Subcutaneous abdominal adipose tissue (tissue), 5 donors: ENCODE measurements around the gene SPATS2.

Experiments used
- H3K27ac ChIP-seq: one replicate; pipeline ENCODE4 v1.7.0; 2013; ENCODE audit warnings: low read depth, mild to moderate bottlenecking, inconsistent platforms, low read length, moderate library complexity
- H3K27me3 ChIP-seq, 5 donors: one replicate each; pipeline ENCODE4 v1.7.0; 2013; ENCODE audit warnings: low read length in 5 of 5, inconsistent platforms in 1 of 5; ENCODE audit not compliant: control insufficient read depth in 5 of 5, insufficient read depth in 4 of 5
- H3K36me3 ChIP-seq, 5 donors: one replicate each; pipeline ENCODE4 v1.7.0; 2013; ENCODE audit warnings: low read length in 5 of 5; ENCODE audit not compliant: control insufficient read depth in 5 of 5, insufficient read depth in 5 of 5
- H3K4me1 ChIP-seq, 5 donors: one replicate each; pipeline ENCODE4 v1.7.0; 2013; ENCODE audit warnings: low read length in 5 of 5, mild to moderate bottlenecking in 3 of 5, moderate library complexity in 1 of 5; ENCODE audit not compliant: control insufficient read depth in 5 of 5, insufficient read depth in 5 of 5
- H3K4me3 ChIP-seq, 5 donors: one replicate each; pipeline ENCODE4 v1.7.0; 2013; ENCODE audit warnings: low read length in 5 of 5, low read depth in 1 of 5
- H3K9ac ChIP-seq, 5 donors: one replicate each; pipeline ENCODE4 v1.7.0; 2013; ENCODE audit warnings: low read length in 5 of 5, mild to moderate bottlenecking in 4 of 5, moderate library complexity in 3 of 5
- H3K9me3 ChIP-seq, 5 donors: one replicate each; pipeline ENCODE4 v1.7.0; 2013; ENCODE audit warnings: low read length in 5 of 5; ENCODE audit not compliant: control insufficient read depth in 5 of 5
- donor health status: healthy.
- donor health status: healthy.
- donor health status: healthy.
- donor health status: healthy.
- donor health status: healthy.

SPATS2 gene

GRCh38 chr12:49335955-49336644, 31.2 kb upstream of the SPATS2 start:
- Histone ChIP-seq H3K36me3 (no peaks in the 10 kb centered on the region), H3K4me3 (peak overlapping the region in 2 of 5 donors; percentile 32 to 60), H3K27me3 (peaks cover 36 to 77% (median 55%) of the 10 kb centered on the region in 5 donors), H3K9ac (no peak overlapping the region), H3K9me3 (no peaks in the 10 kb centered on the region), H3K27ac (no peak overlapping the region), H3K4me1 (peaks cover 0 to 34% (median 22%) of the 10 kb centered on the region in 5 donors)

GRCh38 chr12:49336645-49337584, 30.3 kb upstream of the SPATS2 start, which contains the start of gene C1QL4:
Gene C1QL4 (minus strand): TSS chr12:49337188. CDS start chr12:49336477, 711 bp downstream.
- peaks cover 0 to 30% (median 18%) of the 10 kb centered on the region in 5 donors for H3K4me1 ChIP-seq
- H3K9me3 ChIP-seq, result no peaks in the 10 kb centered on the region
- H3K27ac ChIP-seq, result no peak within 1 kb of the TSS
- peaks cover 36 to 75% (median 48%) of the 10 kb centered on the region in 5 donors for H3K27me3 ChIP-seq
- H3K36me3 ChIP-seq, result no peaks in the 10 kb centered on the region
- peak within 1 kb of the TSS; percentile 32 to 60 (median 32) for H3K4me3 ChIP-seq
- H3K9ac ChIP-seq, result no peak within 1 kb of the TSS

GRCh38 chr12:49338830-49339463, 28.3 kb upstream of the SPATS2 start:
- peaks cover 2 to 34% (median 32%) of the 10 kb centered on the region in 5 donors for H3K4me1 ChIP-seq
- no peak overlapping the region for H3K27ac ChIP-seq
- H3K27me3 ChIP-seq, result peaks cover 42 to 75% (median 51%) of the 10 kb centered on the region in 5 donors
- H3K9me3 ChIP-seq, result no peaks in the 10 kb centered on the region
- H3K9ac ChIP-seq, result no peak overlapping the region
- H3K36me3 ChIP-seq, result no peaks in the 10 kb centered on the region
- H3K4me3 ChIP-seq, result no peak overlapping the region

GRCh38 chr12:49339464-49339861, 27.8 kb upstream of the SPATS2 start:
- no peak overlapping the region for H3K9ac ChIP-seq
- peaks cover 40 to 74% (median 48%) of the 10 kb centered on the region in 5 donors for H3K27me3 ChIP-seq
- H3K9me3 ChIP-seq, result no peaks in the 10 kb centered on the region
- peaks cover 2 to 34% (median 32%) of the 10 kb centered on the region in 5 donors for H3K4me1 ChIP-seq
- no peaks in the 10 kb centered on the region for H3K36me3 ChIP-seq
- H3K27ac ChIP-seq, result no peak overlapping the region
- no peak overlapping the region for H3K4me3 ChIP-seq

DNA sequence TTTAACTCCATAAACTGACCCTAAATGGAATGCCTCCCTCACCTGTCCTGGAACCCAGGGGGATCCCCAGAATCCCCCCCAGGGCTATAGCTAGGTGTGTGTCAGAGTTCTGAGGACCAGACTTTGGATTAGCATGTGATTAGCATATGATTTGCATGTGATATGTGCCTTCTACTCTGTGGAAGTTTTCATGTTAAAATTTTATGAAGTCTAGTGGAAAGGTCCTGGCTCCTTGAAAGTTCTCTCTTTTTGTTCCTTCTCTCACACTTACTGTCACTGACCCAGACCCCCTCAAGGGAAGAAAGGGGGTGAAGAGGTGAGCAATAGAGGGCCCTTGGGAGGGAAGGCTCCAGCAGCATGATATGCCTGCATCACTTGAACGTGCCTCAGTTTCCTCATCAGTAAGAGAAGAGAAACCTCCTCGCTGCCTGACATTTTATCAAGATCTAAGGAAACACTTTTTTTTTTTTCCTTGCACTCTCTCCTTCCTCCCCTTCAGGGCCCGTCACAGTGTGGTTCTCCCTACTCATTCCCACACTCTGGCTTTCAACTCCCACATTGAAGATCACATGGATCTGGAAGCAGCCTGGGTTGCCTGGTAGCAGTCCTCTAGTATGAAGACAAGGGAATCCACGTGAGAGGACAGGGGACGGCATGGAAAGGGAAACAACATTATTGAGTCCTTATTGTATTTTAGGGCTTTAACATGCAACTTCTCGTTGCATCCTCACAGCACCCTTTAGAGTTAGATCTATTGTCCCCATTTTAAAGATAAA, 27.0 kb upstream of the SPATS2 start:
- Histone ChIP-seq H3K36me3 (no peaks in the 10 kb centered on the region), H3K4me1 (peaks cover 2 to 38% (median 32%) of the 10 kb centered on the region in 5 donors), H3K4me3 (no peak overlapping the region), H3K9me3 (no peaks in the 10 kb centered on the region), H3K9ac (no peak overlapping the region), H3K27ac (no peak overlapping the region), H3K27me3 (peaks cover 32 to 69% (median 40%) of the 10 kb centered on the region in 5 donors)

GRCh38 chr12:49340971-49341776, 26.1 kb upstream of the SPATS2 start:
- Histone ChIP-seq H3K36me3 (no peaks in the 10 kb centered on the region), H3K27me3 (peaks cover 31 to 68% (median 37%) of the 10 kb centered on the region in 5 donors), H3K4me3 (no peak overlapping the region), H3K27ac (no peak overlapping the region), H3K9me3 (no peaks in the 10 kb centered on the region), H3K9ac (no peak overlapping the region), H3K4me1 (peaks cover 2 to 42% (median 40%) of the 10 kb centered on the region in 5 donors)

DNA sequence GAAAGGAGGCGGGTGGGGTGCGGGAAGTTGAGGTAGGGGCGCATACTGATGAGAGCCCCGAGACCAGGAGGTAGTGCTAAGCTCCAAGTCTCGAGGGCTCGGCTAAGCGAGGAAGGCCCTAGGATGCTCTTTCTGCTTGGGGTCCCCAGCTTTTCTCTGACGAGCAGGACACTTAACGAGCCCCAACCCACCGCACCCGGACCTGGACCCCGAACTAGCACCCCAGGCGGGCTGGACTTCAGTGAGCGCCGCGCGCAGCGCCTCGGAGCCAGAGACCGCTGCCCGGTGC, 25.5 kb upstream of the SPATS2 start:
- Histone ChIP-seq H3K9me3 (no peaks in the 10 kb centered on the region), H3K4me3 (peak overlapping the region in 4 of 5 donors; percentile 50 to 64 (median 55)), H3K27me3 (peaks cover 30 to 66% (median 36%) of the 10 kb centered on the region in 5 donors), H3K9ac (no peak overlapping the region), H3K27ac (no peak overlapping the region), H3K4me1 (peaks cover 2 to 42% (median 40%) of the 10 kb centered on the region in 5 donors), H3K36me3 (no peaks in the 10 kb centered on the region)

- Histone ChIP-seq H3K9me3 (no peaks in the 10 kb centered on the region), H3K9ac (peak overlapping the region in 3 of 5 donors; percentile 23 to 71 (median 39)), H3K4me1 (peaks cover 2 to 43% (median 42%) of the 10 kb centered on the region in 5 donors), H3K4me3 (peak overlapping the region; percentile 40 to 64 (median 52)), H3K36me3 (no peaks in the 10 kb centered on the region), H3K27me3 (peaks cover 33 to 68% (median 40%) of the 10 kb centered on the region in 5 donors), H3K27ac (no peak overlapping the region)
These were observed 25.0 kb upstream of the SPATS2 start for GRCh38 chr12:49342066-49342913.
